Stimulated activated memory B cell treated with anti-CD40 and anti-IgM and Interleukin-4, amounts not matched to agents 10 μg/mL and 1 μg/mL and 100 μg/mL, for 72 hours (primary cell): ENCODE results near the gene FMNL2.
A peak's percentile ranks its signal among the peaks of the same experiment; 100 is the strongest.

Experiments used
- ATAC-seq: fragments of 150-1000 bp; cut with Tn5 transposase; 2 replicates; pipeline ENCODE4 v1.10.0; 2021
- H3K27ac Mint-ChIP-seq: one replicate; pipeline ENCODE4 v1.8.0; 2022; ENCODE audit warnings: mild to moderate bottlenecking, mixed read lengths
- H3K27me3 Mint-ChIP-seq: one replicate; pipeline ENCODE4 v1.8.0; 2022; ENCODE audit warnings: mixed read lengths
- H3K36me3 Mint-ChIP-seq: one replicate; pipeline ENCODE4 v1.8.0; 2022; ENCODE audit warnings: mixed read lengths
- H3K4me1 Mint-ChIP-seq: one replicate; pipeline ENCODE4 v1.8.0; 2022; ENCODE audit warnings: mixed read lengths
- H3K4me3 Mint-ChIP-seq: one replicate; pipeline ENCODE4 v1.8.0; 2022; ENCODE audit warnings: mild to moderate bottlenecking, moderate library complexity, mixed read lengths
- H3K9me3 Mint-ChIP-seq: one replicate; pipeline ENCODE4 v1.8.0; 2022; ENCODE audit warnings: mixed read lengths

Gene FMNL2

GRCh38 chr2:152330235-152330866 lies 4.6 kb upstream of the FMNL2 start:
- H3K27ac Mint-ChIP-seq = no peak overlapping the region
- no peaks in the 10 kb centered on the region for H3K9me3 Mint-ChIP-seq
- peaks cover 9% of the 10 kb centered on the region for H3K27me3 Mint-ChIP-seq
- no peak overlapping the region for H3K4me3 Mint-ChIP-seq
- no peak for ATAC-seq
- H3K36me3 Mint-ChIP-seq = no peaks in the 10 kb centered on the region
- peaks cover 9% of the 10 kb centered on the region for H3K4me1 Mint-ChIP-seq

GRCh38 chr2:152334701-152335015 lies 316 bp upstream of the FMNL2 start:
- H3K27me3 Mint-ChIP-seq = peaks cover 17% of the 10 kb centered on the region
- peaks cover 15% of the 10 kb centered on the region for H3K4me1 Mint-ChIP-seq
- H3K36me3 Mint-ChIP-seq = no peaks in the 10 kb centered on the region
- H3K4me3 Mint-ChIP-seq = peak overlapping the region; percentile 87
- no peaks in the 10 kb centered on the region for H3K9me3 Mint-ChIP-seq
- H3K27ac Mint-ChIP-seq = peak overlapping the region; percentile 81
- ATAC-seq = no peak

- Mint-ChIP-seq H3K4me3 (peak overlapping the region; percentile 79), H3K27ac (peak overlapping the region; percentile 81), H3K27me3 (peaks cover 17% of the 10 kb centered on the region), H3K9me3 (no peaks in the 10 kb centered on the region), H3K36me3 (no peaks in the 10 kb centered on the region), H3K4me1 (peaks cover 15% of the 10 kb centered on the region)
- ATAC-seq = peak; percentile 35
These were observed 748 bp downstream of the FMNL2 start for GRCh38 chr2:152335726-152336118.

GRCh38 chr2:152336119-152336853 lies 1.3 kb downstream of the FMNL2 start:
- Mint-ChIP-seq H3K4me3 (peak overlapping the region; percentile 79), H3K36me3 (no peaks in the 10 kb centered on the region), H3K4me1 (peaks cover 15% of the 10 kb centered on the region), H3K9me3 (no peaks in the 10 kb centered on the region), H3K27me3 (peaks cover 17% of the 10 kb centered on the region), H3K27ac (no peak overlapping the region)
- peak; percentile 9 for ATAC-seq

- H3K9me3 Mint-ChIP-seq = no peaks in the 10 kb centered on the region
- ATAC-seq = no peak
- no peak overlapping the region for H3K27ac Mint-ChIP-seq
- H3K4me1 Mint-ChIP-seq = peaks cover 15% of the 10 kb centered on the region
- peak overlapping the region; percentile 79 for H3K4me3 Mint-ChIP-seq
- peaks cover 17% of the 10 kb centered on the region for H3K27me3 Mint-ChIP-seq
- H3K36me3 Mint-ChIP-seq = no peaks in the 10 kb centered on the region
These were observed 2.0 kb downstream of the FMNL2 start for GRCh38 chr2:152336854-152337510.

GRCh38 chr2:152337511-152337903 lies 2.5 kb downstream of the FMNL2 start:
- Mint-ChIP-seq H3K9me3 (no peaks in the 10 kb centered on the region), H3K27me3 (peaks cover 17% of the 10 kb centered on the region), H3K27ac (no peak overlapping the region), H3K4me1 (peaks cover 15% of the 10 kb centered on the region), H3K36me3 (no peaks in the 10 kb centered on the region), H3K4me3 (no peak overlapping the region)
- ATAC-seq = no peak

- H3K36me3 Mint-ChIP-seq = no peaks in the 10 kb centered on the region
- H3K27ac Mint-ChIP-seq = no peak overlapping the region
- no peak overlapping the region for H3K4me3 Mint-ChIP-seq
- peaks cover 9% of the 10 kb centered on the region for H3K4me1 Mint-ChIP-seq
- H3K27me3 Mint-ChIP-seq = peaks cover 17% of the 10 kb centered on the region
- ATAC-seq = no peak
- no peaks in the 10 kb centered on the region for H3K9me3 Mint-ChIP-seq
These were observed 4.7 kb downstream of the FMNL2 start for GRCh38 chr2:152339556-152340286.

- ATAC-seq = no peak
- H3K4me1 Mint-ChIP-seq = no peaks in the 10 kb centered on the region
- no peaks in the 10 kb centered on the region for H3K9me3 Mint-ChIP-seq
These were observed 7.5 kb downstream of the FMNL2 start for GRCh38 chr2:152342259-152343046.

GRCh38 chr2:152343426-152343825 lies 8.5 kb downstream of the FMNL2 start:
- ATAC-seq = no peak
- Mint-ChIP-seq H3K4me3 (no peak overlapping the region), H3K4me1 (no peaks in the 10 kb centered on the region)

More at GRCh38 chr2:152342259-152343046, 7.5 kb downstream of the FMNL2 start:
- Mint-ChIP-seq H3K27ac (no peak overlapping the region), H3K36me3 (no peaks in the 10 kb centered on the region), H3K27me3 (peaks cover 2% of the 10 kb centered on the region), H3K4me3 (no peak overlapping the region)

GRCh38 chr2:152344579-152345195 lies 9.7 kb downstream of the FMNL2 start:
- no peaks in the 10 kb centered on the region for H3K36me3 Mint-ChIP-seq
- H3K9me3 Mint-ChIP-seq = no peaks in the 10 kb centered on the region
- H3K4me3 Mint-ChIP-seq = no peak overlapping the region
- H3K27ac Mint-ChIP-seq = no peak overlapping the region
- no peak for ATAC-seq
- H3K27me3 Mint-ChIP-seq = no peaks in the 10 kb centered on the region
- no peaks in the 10 kb centered on the region for H3K4me1 Mint-ChIP-seq

More at GRCh38 chr2:152343426-152343825, 8.5 kb downstream of the FMNL2 start:
- Mint-ChIP-seq H3K27ac (no peak overlapping the region), H3K36me3 (no peaks in the 10 kb centered on the region), H3K27me3 (no peaks in the 10 kb centered on the region), H3K9me3 (no peaks in the 10 kb centered on the region)

GRCh38 chr2:152347076-152347475 lies 12.1 kb downstream of the FMNL2 start:
- no peaks in the 10 kb centered on the region for H3K36me3 Mint-ChIP-seq
- no peak overlapping the region for H3K4me3 Mint-ChIP-seq
- H3K9me3 Mint-ChIP-seq = no peaks in the 10 kb centered on the region
- no peak for ATAC-seq
- no peaks in the 10 kb centered on the region for H3K4me1 Mint-ChIP-seq
- no peak overlapping the region for H3K27ac Mint-ChIP-seq
- no peaks in the 10 kb centered on the region for H3K27me3 Mint-ChIP-seq

- Mint-ChIP-seq H3K27ac (no peak overlapping the region), H3K36me3 (no peaks in the 10 kb centered on the region), H3K4me1 (no peaks in the 10 kb centered on the region), H3K4me3 (no peak overlapping the region), H3K27me3 (no peaks in the 10 kb centered on the region), H3K9me3 (no peaks in the 10 kb centered on the region)
- no peak for ATAC-seq
These were observed 13.4 kb downstream of the FMNL2 start for GRCh38 chr2:152348388-152348787.

- H3K36me3 Mint-ChIP-seq = no peaks in the 10 kb centered on the region
- no peaks in the 10 kb centered on the region for H3K4me1 Mint-ChIP-seq
- no peak overlapping the region for H3K27ac Mint-ChIP-seq
- H3K27me3 Mint-ChIP-seq = no peaks in the 10 kb centered on the region
- no peak overlapping the region for H3K4me3 Mint-ChIP-seq
- H3K9me3 Mint-ChIP-seq = no peaks in the 10 kb centered on the region
- ATAC-seq = no peak
These were observed 14.4 kb downstream of the FMNL2 start for GRCh38 chr2:152349416-152349815.

- Mint-ChIP-seq H3K4me3 (no peak overlapping the region), H3K27me3 (no peaks in the 10 kb centered on the region), H3K4me1 (no peaks in the 10 kb centered on the region), H3K36me3 (no peaks in the 10 kb centered on the region), H3K27ac (no peak overlapping the region), H3K9me3 (no peaks in the 10 kb centered on the region)
- no peak for ATAC-seq
These were observed 15.2 kb downstream of the FMNL2 start for GRCh38 chr2:152350155-152350679.
